H1 (cell line): Measurements from ENCODE around the gene CHCHD1. TPM values are rescaled to one million over a fixed set of nuclear protein-coding genes. Genes with fewer than 3 reads are reported as not detected.
"Not testable (repeated sequence)": the region's sequence is repeated elsewhere in the genome, so short reads cannot be mapped to it uniquely, and the experiment has no call there.

ENCODE experiments used
- CTCF ChIA-PET: fragments of 300-600 bp; sonication (Branson Sonifier 250); formaldehyde crosslinking; loops from one replicate; lab custom pipeline; 2021; ENCODE audit not compliant: partially characterized antibody; lab: Charles Lee
- POLR2A ChIA-PET: fragments of 300-600 bp; sonication (Branson Sonifier 250); formaldehyde crosslinking; loops from one replicate; lab custom pipeline; 2021; ENCODE audit warnings: inconsistent platforms; ENCODE audit not compliant: partially characterized antibody; lab: Charles Lee
- DNase-seq, 2 experiments: peaks; one replicate each; pipeline versions ENCODE4 v3.0.0 to v3.0.0-alpha.2; 2010 to 2022; ENCODE audit warnings: low spot score in 2 of 2, low read depth in 1 of 2, mixed read lengths in 1 of 2
- FAIRE-seq: peaks from 2 replicates; lab custom pipeline; 2011; peaks lifted over from hg19 to GRCh38; lab: Jason Lieb, UNC
- H2AFZ ChIP-seq: 2 replicates; pipeline ENCODE4 v1.8.1; 2012; ENCODE audit warnings: low read length, inconsistent platforms
- H2AK5ac ChIP-seq: 2 replicates; pipeline ENCODE4 v1.6.1; 2013; ENCODE audit warnings: low read depth, low read length
- H2BK120ac ChIP-seq: replicated peaks from 2 replicates; pipeline ENCODE3; 2013; ENCODE audit warnings: low read depth, low read length, inconsistent platforms
- H2BK12ac ChIP-seq: 2 replicates; pipeline ENCODE4 v1.6.1; 2013; ENCODE audit warnings: low read depth, low read length
- H2BK15ac ChIP-seq: 2 replicates; pipeline ENCODE4 v1.6.1; 2013; ENCODE audit warnings: low read length
- H2BK20ac ChIP-seq: 2 replicates; pipeline ENCODE4 v1.6.1; 2013; ENCODE audit warnings: low read length
- H2BK5ac ChIP-seq: 2 replicates; pipeline ENCODE4 v1.6.1; 2013; ENCODE audit warnings: low read depth, low read length
- H3K14ac ChIP-seq: 2 replicates; pipeline ENCODE4 v1.6.1; 2013; ENCODE audit warnings: inconsistent platforms; ENCODE audit not compliant: insufficient read length
- H3K18ac ChIP-seq: 2 replicates; pipeline ENCODE4 v1.6.1; 2013; ENCODE audit warnings: low read length; ENCODE audit errors: extremely low read depth
- H3K23ac ChIP-seq: 2 replicates; pipeline ENCODE4 v1.6.1; 2013; ENCODE audit warnings: inconsistent platforms; ENCODE audit not compliant: insufficient read length
- H3K23me2 ChIP-seq: 2 replicates; pipeline ENCODE4 v1.6.1; 2013; ENCODE audit warnings: low read depth, low read length
- H3K27ac ChIP-seq: 2 replicates; pipeline ENCODE4 v1.6.1; 2011; ENCODE audit warnings: low read depth, low read length, inconsistent platforms
- H3K27me3 ChIP-seq, 4 experiments: replicated peaks in 1 of 4; 1 replicate in 1 of 4; 2 replicates in 3 of 4; pipeline versions ENCODE4 v1.6.1 to v1.8.1; 2011 to 2013; ENCODE audit warnings: low read length in 3 of 4, mild to moderate bottlenecking in 3 of 4, inconsistent platforms in 2 of 4, mixed read lengths in 2 of 4, moderate library complexity in 1 of 4; ENCODE audit not compliant: control insufficient read depth in 3 of 4, insufficient read depth in 3 of 4; ENCODE audit errors: extremely low read depth in 1 of 4
- H3K36me3 ChIP-seq, 4 experiments: 2 replicates each; pipeline versions ENCODE4 v1.6.1 to v1.8.1; 2011 to 2013; ENCODE audit warnings: mild to moderate bottlenecking in 4 of 4, low read length in 3 of 4, moderate library complexity in 2 of 4, control low read depth in 1 of 4, inconsistent platforms in 1 of 4; ENCODE audit not compliant: insufficient read depth in 4 of 4, control insufficient read depth in 2 of 4
- H3K4ac ChIP-seq: replicated peaks from 2 replicates; pipeline ENCODE3; 2013; ENCODE audit warnings: low read length, low read depth, mixed read lengths, inconsistent platforms; ENCODE audit not compliant: insufficient read length
- H3K4me1 ChIP-seq, 4 experiments: replicated peaks in 1 of 4; 1 replicate in 1 of 4; 2 replicates in 3 of 4; pipeline versions ENCODE4 v1.6.1 to v1.8.1; 2011 to 2013; ENCODE audit warnings: low read length in 3 of 4, inconsistent platforms in 2 of 4, mixed read lengths in 1 of 4; ENCODE audit not compliant: insufficient read depth in 4 of 4, control insufficient read depth in 3 of 4
- H3K4me2 ChIP-seq, 2 experiments: 2 replicates each; pipeline versions ENCODE4 v1.6.1 to v1.8.1; 2011 to 2013; ENCODE audit warnings: low read depth in 2 of 2, low read length in 2 of 2, control low read depth in 1 of 2, inconsistent platforms in 1 of 2, mild to moderate bottlenecking in 1 of 2; ENCODE audit not compliant: insufficient read depth in 1 of 2
- H3K4me3 ChIP-seq, 4 experiments: fragments of 200-600, 300-600 bp in 1 of 4; sonication (generic), shearing (Covaris generic), sonication (Bioruptor Twin) in 1 of 4; 2 replicates each; pipeline versions ENCODE4 v1.5.1 to v1.8.1; 2011 to 2016; ENCODE audit warnings: low read length in 4 of 4, low read depth in 3 of 4, control low read depth in 2 of 4, inconsistent platforms in 2 of 4, mild to moderate bottlenecking in 2 of 4, mixed read lengths in 1 of 4, moderate library complexity in 1 of 4; ENCODE audit not compliant: insufficient read depth in 2 of 4; ENCODE audit errors: extremely low read depth in 1 of 4
- H3K56ac ChIP-seq: replicated peaks from 2 replicates; pipeline ENCODE3; 2013; ENCODE audit warnings: low read depth, mild to moderate bottlenecking, mixed read lengths, low read length, inconsistent platforms; ENCODE audit not compliant: insufficient read length
- H3K79me1 ChIP-seq: 2 replicates; pipeline ENCODE4 v1.6.1; 2013; ENCODE audit warnings: low read depth, low read length, control low read depth
- H3K79me2 ChIP-seq, 2 experiments: 2 replicates each; pipeline versions ENCODE4 v1.6.1 to v1.8.1; 2012 to 2013; ENCODE audit warnings: low read length in 2 of 2, mild to moderate bottlenecking in 2 of 2, inconsistent platforms in 1 of 2; ENCODE audit not compliant: insufficient read depth in 2 of 2, control insufficient read depth in 1 of 2
- H3K9ac ChIP-seq, 4 experiments: replicated peaks in 1 of 4; 1 replicate in 1 of 4; 2 replicates in 3 of 4; pipeline versions ENCODE4 v1.6.1 to v1.8.1; 2011 to 2013; ENCODE audit warnings: low read depth in 3 of 4, low read length in 3 of 4, control low read depth in 2 of 4, mild to moderate bottlenecking in 2 of 4, moderate library complexity in 2 of 4, inconsistent platforms in 1 of 4; ENCODE audit errors: extremely low read depth in 1 of 4
- H3K9me3 ChIP-seq, 2 experiments: 2 replicates each; pipeline versions ENCODE4 v1.6.1 to v1.8.1; 2012 to 2013; ENCODE audit warnings: mild to moderate bottlenecking in 2 of 2, moderate library complexity in 2 of 2, control low read depth in 1 of 2, inconsistent platforms in 1 of 2, low read depth in 1 of 2, low read length in 1 of 2, mixed read lengths in 1 of 2; ENCODE audit not compliant: insufficient read depth in 2 of 2
- H4K20me1 ChIP-seq, 2 experiments: replicated peaks in 1 of 2; 2 replicates each; pipeline versions ENCODE3 to v1.8.1; 2011 to 2013; ENCODE audit warnings: inconsistent platforms in 2 of 2, low read length in 2 of 2, mild to moderate bottlenecking in 1 of 2; ENCODE audit not compliant: insufficient read depth in 2 of 2, control insufficient read depth in 1 of 2
- H4K5ac ChIP-seq: 2 replicates; pipeline ENCODE4 v1.6.1; 2013; ENCODE audit warnings: low read length, low read depth, mixed read lengths, inconsistent platforms; ENCODE audit not compliant: insufficient read length
- H4K8ac ChIP-seq: 2 replicates; pipeline ENCODE4 v1.8.0; 2013; ENCODE audit warnings: mild to moderate bottlenecking, moderate library complexity, low read length, inconsistent platforms; ENCODE audit not compliant: insufficient read depth; ENCODE audit errors: extremely low read depth
- H4K91ac ChIP-seq: replicated peaks from 2 replicates; pipeline ENCODE3; 2013; ENCODE audit warnings: low read length, mixed read lengths, inconsistent platforms; ENCODE audit not compliant: insufficient read length
- ZNF274 ChIP-seq: IDR thresholded peaks from 2 replicates; pipeline ENCODE4 v1.7.0; 2012; ENCODE audit warnings: low read length, borderline replicate concordance; ENCODE audit errors: extremely low read depth
- WGBS, 2 experiments: shearing (Covaris generic) in 1 of 2; methylation state at CpG; one replicate each; pipeline versions ENCODE4 v1.1.6 to v1.1.7; 2013 to 2015; ENCODE audit warnings: low lambda C conversion rate in 2 of 2, mixed read lengths in 2 of 2, inconsistent platforms in 1 of 2, low coverage in 1 of 2, missing lambda C conversion rate in 1 of 2; ENCODE audit not compliant: insufficient replicate concordance in 2 of 2, insufficient coverage in 1 of 2, insufficient read length in 1 of 2; ENCODE audit errors: extremely low coverage in 1 of 2, missing lambda C conversion rate in 1 of 2; 5-methylcytosine and 5-hydroxymethylcytosine counted together
- polyA plus RNA-seq, 7 experiments: library from polyadenylated mRNA; depleted of rRNA in 3 of 7; stranded (reverse) in 5 of 7; unstranded in 2 of 7; fragments of >200 nt in 5 of 7; fragments of 200-250 nt in 2 of 7; gene quantifications; 1 replicate in 5 of 7; 2 replicates in 1 of 7; 4 replicates in 1 of 7; pipeline versions ENCODE4 v1.2.1 to v1.2.3, GENCODE V29; 2011 to 2013; ENCODE audit warnings: missing spikeins in 2 of 7, mixed read lengths in 2 of 7
- total RNA-seq: library from RNA; stranded (reverse); fragmentation: NEBNext Ultra II Directional; extraction: Animal tissue kit (Norgen Biotek cat#: 25700); gene quantifications from 2 replicates; pipeline ENCODE4 v1.2.1, GENCODE V29; 2021

CHCHD1 gene
- total and polyA plus RNA-seq, 2 of the 8 experiments (the other 6 are each of a cell fraction or from before 2014, with no cell fraction given) = 44.9 to 58.1 TPM

DNA sequence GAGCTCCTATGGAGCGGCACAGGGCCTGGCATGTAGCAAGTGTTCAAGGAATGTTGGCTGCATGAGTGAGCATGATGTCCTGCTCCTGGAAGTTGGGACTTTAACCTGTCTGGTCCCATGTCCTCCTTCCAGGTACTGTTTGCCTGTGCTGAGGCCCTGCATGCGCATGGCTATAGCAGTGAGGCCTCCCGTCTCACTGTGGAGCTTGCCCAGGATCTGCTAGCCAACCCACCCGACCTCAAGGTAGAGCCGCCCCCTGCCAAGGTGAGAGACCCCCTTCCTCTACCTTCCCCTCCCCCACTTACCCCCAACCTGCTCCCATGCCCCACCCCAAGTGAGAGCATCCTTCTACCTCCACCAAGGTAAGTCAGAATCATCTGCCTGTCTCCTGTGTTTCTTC, 11.6 kb downstream of the CHCHD1 start (continued):
- TF ChIP-seq ZNF274 = no peak

DNA sequence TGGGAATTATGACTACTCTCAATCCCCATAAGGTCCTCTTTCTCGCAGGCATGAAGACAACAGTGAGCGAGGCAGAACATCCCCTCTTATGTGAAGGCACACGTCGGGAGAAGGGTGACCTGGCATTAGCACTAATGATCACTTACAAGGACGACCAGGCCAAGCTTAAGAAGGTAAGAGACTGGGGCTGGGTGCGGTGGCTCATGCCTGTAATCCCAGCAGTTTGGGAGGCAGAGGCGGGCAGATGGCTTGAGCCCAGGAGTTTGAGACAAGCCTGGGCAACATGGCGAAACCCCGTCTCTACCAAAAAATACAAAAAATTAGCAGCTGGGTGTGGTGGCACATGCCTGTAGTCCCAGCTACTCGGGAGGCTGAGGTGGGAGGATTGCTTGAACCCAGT, 13.6 kb downstream of the CHCHD1 start:
- FAIRE-seq, H2AFZ ChIP-seq, DNase-seq, H2BK15ac ChIP-seq, H3K23ac ChIP-seq, H3K18ac ChIP-seq, H2BK5ac ChIP-seq, H3K4me2 ChIP-seq, H2BK120ac ChIP-seq, H3K23me2 ChIP-seq, H3K27me3 ChIP-seq, H2BK12ac ChIP-seq, H4K20me1 ChIP-seq, H3K79me1 ChIP-seq, H3K27ac ChIP-seq, H3K9me3 ChIP-seq, H2AK5ac ChIP-seq, H3K4ac ChIP-seq, H3K4me3 ChIP-seq, H4K91ac ChIP-seq, H3K79me2 ChIP-seq, H3K4me1 ChIP-seq, H3K14ac ChIP-seq, H2BK20ac ChIP-seq, H3K9ac ChIP-seq, H4K5ac ChIP-seq, H3K56ac ChIP-seq, H4K8ac ChIP-seq: not testable (repeated sequence)
- H3K36me3 ChIP-seq = peaks cover 8 to 28% (median 22%) of the 10 kb centered on the region in 4 experiments; a peak in 7 of 8 replicates
- ChIA-PET CTCF (interaction anchor here (0.9 to 1.1 kb wide), 2 partner anchors 22 to 45 kb away, joined by 3 read pairs; no protein-coding TSS in a partner anchor), POLR2A (interaction anchor here (0.7 to 12.1 kb wide), 8 partner anchors 9 to 61 kb away, joined by 3 to 137 read pairs (median 6); partner anchors contain the start of genes CHCHD1, NDST2 and ZSWIM8)
- 90% methylated on average over 10 of the region's 10 CpGs; no CpG with 5 or more reads in 1 of the 2 experiments for WGBS, 2 experiments
